Measurements from ENCODE around the gene WDR37.

GRCh38 chr10:1020460-1020859 is 35.7 kb upstream of the WDR37 start:
- no peak for TF ChIP-seq ATF2 (IDR thresholded peaks at IDR 0.05; ENCODE audit: low read length)
- TF ChIP-seq SP1 (IDR thresholded peaks at IDR 0.05; ENCODE audit: low read depth, low read length), result no peak

All from GM12878 (cell line).